Muscle of leg (tissue), 11 donors: ENCODE results near the gene DCPS. TPM values are rescaled to one million over a fixed set of nuclear protein-coding genes. Genes with fewer than 3 reads are reported as not detected.
"Not testable (repeated sequence)": the region's sequence is repeated elsewhere in the genome, so short reads cannot be mapped to it uniquely, and the experiment has no call there.

Experiments used
- DNase-seq: peaks from one replicate; pipeline ENCODE4 v3.0.0; 2013
- H3K27ac ChIP-seq: one replicate; pipeline ENCODE4 v1.5.1; 2013; ENCODE audit warnings: mild to moderate bottlenecking, low read length, control low read depth
- H3K27me3 ChIP-seq: one replicate; pipeline ENCODE4 v1.6.1; 2013; ENCODE audit warnings: low read length; ENCODE audit not compliant: control insufficient read depth, insufficient read depth
- H3K36me3 ChIP-seq: one replicate; pipeline ENCODE4 v1.6.1; 2013; ENCODE audit warnings: low read length; ENCODE audit not compliant: control insufficient read depth, insufficient read depth
- H3K4me1 ChIP-seq: one replicate; pipeline ENCODE4 v1.6.1; 2013; ENCODE audit warnings: low read length; ENCODE audit not compliant: control insufficient read depth, insufficient read depth
- H3K4me3 ChIP-seq: one replicate; pipeline ENCODE4 v1.5.1; 2013; ENCODE audit warnings: low read length, control low read depth
- H3K9me3 ChIP-seq: replicated peaks from 2 replicates; pipeline ENCODE4 v1.6.1; 2013; ENCODE audit warnings: low read depth, low read length; ENCODE audit not compliant: control insufficient read depth
- WGBS: methylation state at CpG from one replicate; pipeline ENCODE4 v1.1.5; 2013; ENCODE audit warnings: missing lambda C conversion rate; ENCODE audit not compliant: insufficient coverage; 5-methylcytosine and 5-hydroxymethylcytosine counted together
- polyA plus RNA-seq, 8 donors: library from polyadenylated mRNA; unstranded; fragments of 120-200 nt; gene quantifications; one replicate each; pipeline versions ENCODE4 v1.2.1 to v1.2.3, GENCODE V29; 2013; ENCODE audit warnings: inconsistent platforms in 1 of 8, low replicate concordance in 1 of 8; ENCODE audit not compliant: insufficient read length in 8 of 8, insufficient read depth in 1 of 8
- total RNA-seq: library from RNA; stranded (reverse); fragments of 120-200 nt; gene quantifications from one replicate; pipeline ENCODE4 v1.2.4, GENCODE V29; 2013

The DCPS gene
- total and polyA plus RNA-seq, 9 donors, result 12.5 to 22.5 (median 18.8) TPM

DNA sequence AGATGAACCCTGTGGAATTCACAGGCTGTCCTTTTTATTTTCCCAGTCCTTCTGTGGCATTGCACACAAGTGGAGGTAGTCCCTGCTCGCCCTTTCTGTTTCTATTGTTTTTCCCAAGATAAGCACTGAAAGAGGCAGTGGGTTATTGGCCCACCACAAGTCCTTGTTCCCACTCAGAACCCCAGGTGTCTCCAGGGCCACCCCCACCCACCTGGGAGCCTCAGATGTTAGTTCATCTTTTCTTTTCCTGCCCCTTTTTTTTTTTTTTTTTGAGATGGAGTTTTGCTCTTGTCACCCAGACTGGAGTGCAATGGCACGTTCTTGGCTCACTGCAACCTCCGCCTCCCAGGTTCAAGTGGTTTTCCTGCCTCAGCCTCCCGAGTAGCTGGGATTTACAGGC lies 4.9 kb downstream of the DCPS start:
- peaks cover 22% of the 10 kb centered on the region for H3K36me3 ChIP-seq
- H3K4me1 ChIP-seq, result peaks cover 33% of the 10 kb centered on the region
- not testable (repeated sequence) for H3K4me3 ChIP-seq, H3K9me3 ChIP-seq, H3K27me3 ChIP-seq, DNase-seq
- no CpG with 5 or more reads among the region's 4 CpGs for WGBS
- H3K27ac ChIP-seq, result peak overlapping the region; percentile 62

DNA sequence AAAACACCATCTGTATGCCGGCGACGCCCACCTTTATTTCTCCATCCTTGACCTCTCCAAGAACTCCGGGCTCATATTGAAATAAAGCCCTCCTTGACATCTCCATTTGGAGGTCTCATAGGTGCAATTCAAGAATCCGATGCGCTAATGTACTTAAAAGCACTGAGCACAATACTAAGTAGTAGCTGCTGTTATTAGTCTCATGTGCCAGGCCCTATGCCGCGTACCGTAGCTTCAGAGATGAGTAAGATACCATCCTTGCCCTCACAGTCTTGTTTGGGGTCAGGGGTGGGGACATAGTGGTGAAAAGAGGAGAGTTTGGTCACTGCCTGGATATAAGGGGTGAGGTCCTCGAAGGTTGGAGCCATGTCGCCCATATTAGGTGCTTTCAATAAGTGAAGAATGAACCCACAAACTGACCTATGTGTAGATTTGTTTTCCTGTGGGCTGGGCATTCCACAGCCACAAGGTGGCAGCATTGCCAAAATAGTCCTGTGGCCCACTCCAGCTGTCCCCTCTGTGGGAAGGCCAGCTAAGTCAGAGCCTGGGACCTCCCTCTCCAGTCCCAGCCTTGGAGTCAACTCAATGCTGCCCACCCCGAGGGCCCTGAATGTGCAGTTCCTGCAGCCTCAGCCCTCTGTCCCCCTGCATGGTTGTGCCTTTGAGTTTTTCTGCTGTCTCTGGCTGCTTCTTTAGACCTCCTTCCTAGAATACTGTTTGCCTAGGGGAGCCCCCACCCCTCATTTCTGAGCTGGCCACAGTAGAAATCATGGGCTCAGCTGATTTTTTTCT lies 6.5 kb downstream of the DCPS start:
- 63% methylated on average over 9 of the region's 12 CpGs for WGBS
- Histone ChIP-seq H3K36me3 (peaks cover 25% of the 10 kb centered on the region), H3K27me3 (no peaks in the 10 kb centered on the region), H3K4me1 (peaks cover 28% of the 10 kb centered on the region), H3K4me3 (no peak overlapping the region), H3K9me3 (no peaks in the 10 kb centered on the region), H3K27ac (peak overlapping the region; percentile 11)
- peak; percentile 90 for DNase-seq

DNA sequence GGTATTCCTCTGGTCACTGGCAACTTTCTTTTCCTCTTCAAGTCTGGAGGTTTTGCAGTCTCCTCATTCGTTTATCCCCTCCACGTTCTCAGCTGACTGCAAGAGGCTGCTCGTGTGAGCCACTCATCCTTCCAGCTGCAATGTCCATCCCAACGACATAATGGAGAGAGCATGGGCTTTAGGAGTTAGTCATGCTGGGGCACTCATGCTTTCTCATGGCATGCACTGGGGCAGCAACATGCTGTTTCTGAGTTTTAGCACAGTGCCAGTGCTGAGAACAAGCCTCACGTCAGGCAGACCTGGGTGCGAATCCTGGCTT lies 7.1 kb downstream of the DCPS start:
- WGBS, result no CpG with 5 or more reads among the region's 6 CpGs
- peaks cover 22% of the 10 kb centered on the region for H3K36me3 ChIP-seq
- H3K27ac ChIP-seq, result peak overlapping the region; percentile 11
- DNase-seq, result no peak
- H3K4me1 ChIP-seq, result peaks cover 28% of the 10 kb centered on the region
- H3K9me3 ChIP-seq, result no peaks in the 10 kb centered on the region
- H3K27me3 ChIP-seq, result no peaks in the 10 kb centered on the region
- H3K4me3 ChIP-seq, result no peak overlapping the region

DNA sequence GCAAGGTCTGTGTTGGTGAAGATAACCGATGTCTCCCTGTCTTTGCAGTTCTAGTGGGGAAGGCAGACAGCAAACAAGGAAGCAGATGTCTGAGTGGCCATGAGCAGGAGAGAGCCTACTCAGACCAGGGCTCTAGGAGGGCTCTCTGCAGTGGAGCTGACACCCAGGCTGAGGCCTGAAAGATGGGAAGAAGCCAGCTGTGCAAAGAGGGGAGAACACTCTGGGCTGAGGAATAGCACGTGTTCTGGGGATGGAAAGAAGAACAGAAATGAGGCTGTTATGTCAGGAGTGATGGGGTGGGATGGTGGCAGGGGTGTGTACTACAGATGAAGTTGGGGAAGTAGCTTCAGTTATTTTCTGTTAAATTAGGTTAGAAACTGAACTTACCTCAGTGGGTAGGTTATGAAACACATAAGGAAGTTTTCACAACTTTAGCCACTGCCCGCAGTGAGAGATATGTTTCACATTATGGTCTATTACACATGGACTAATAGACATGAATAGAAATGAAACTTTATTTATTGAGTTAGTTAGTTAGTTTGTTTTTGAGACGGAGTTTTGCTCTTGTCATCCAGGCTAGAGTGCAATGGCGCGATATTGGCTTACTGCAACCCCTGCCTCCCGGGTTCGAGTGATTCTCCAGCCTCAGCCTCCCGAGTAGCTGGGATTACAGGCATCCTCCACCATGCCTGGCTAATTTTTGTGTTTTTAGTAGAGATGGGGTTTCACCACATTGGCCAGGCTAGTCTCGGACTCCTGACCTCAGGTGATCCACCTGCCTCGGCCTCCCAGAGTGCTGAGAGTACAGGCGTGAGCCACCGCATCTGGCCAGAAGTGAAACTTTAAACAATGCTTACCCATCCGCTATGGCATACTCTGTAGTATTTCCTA lies 7.8 kb downstream of the DCPS start:
- Histone ChIP-seq H3K4me3 (no peak overlapping the region), H3K27ac (no peak overlapping the region), H3K27me3 (no peaks in the 10 kb centered on the region), H3K9me3 (no peaks in the 10 kb centered on the region), H3K36me3 (peaks cover 17% of the 10 kb centered on the region), H3K4me1 (peaks cover 28% of the 10 kb centered on the region)
- 83% methylated on average over 8 of the region's 14 CpGs for WGBS
- DNase-seq, result no peak

DNA sequence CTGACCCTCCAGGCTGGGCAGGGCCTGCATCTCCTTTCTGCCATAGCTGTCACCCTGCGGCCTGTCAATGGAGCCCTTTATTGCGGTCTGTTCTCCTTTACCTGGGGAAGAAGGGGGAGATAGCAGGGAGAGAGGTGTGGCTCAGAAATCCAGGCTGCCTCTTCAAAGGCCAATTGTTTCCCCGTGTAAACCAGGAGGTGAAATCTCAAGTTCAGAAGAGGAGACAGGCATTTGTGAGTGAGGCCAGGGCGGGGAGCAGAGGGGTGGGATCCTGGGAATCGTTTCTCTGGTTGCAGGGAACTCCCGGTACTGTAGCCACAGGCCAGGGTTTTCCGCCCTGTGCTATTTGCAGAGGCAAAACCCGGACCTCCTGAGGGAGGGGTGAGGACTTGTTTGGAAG lies 9.1 kb downstream of the DCPS start:
- Histone ChIP-seq H3K4me1 (peaks cover 27% of the 10 kb centered on the region), H3K27ac (no peak overlapping the region)
- WGBS, result 56% methylated on average over 4 of the region's 8 CpGs

DNA sequence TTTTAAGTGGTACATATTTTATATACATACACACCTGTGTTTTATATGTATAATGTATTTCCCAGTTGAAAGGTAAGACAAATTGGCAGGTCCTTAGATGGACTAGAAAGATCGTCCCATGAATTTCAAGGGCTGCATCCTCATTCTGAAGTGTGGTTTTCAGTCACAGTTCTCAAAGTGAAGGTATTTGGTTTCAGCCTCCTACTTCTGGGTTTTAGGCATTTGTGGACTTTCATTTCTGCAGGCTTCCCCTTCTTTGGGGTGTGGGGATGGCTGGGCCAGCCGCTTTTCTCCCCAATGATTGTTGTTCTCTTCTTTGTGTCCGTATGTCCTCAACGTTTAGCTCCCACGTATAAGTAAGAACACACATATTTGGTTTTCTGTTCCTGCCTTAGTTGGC lies 10.0 kb downstream of the DCPS start:
- Histone ChIP-seq H3K9me3 (no peaks in the 10 kb centered on the region), H3K4me1 (peaks cover 30% of the 10 kb centered on the region), H3K27ac (no peak overlapping the region), H3K4me3 (no peak overlapping the region), H3K27me3 (no peaks in the 10 kb centered on the region), H3K36me3 (peaks cover 16% of the 10 kb centered on the region)
- DNase-seq, result no peak
- WGBS, result no CpG with 5 or more reads among the region's 5 CpGs

More for the DNA sequence above, 9.1 kb downstream of the DCPS start:
- peaks cover 16% of the 10 kb centered on the region for H3K36me3 ChIP-seq
- no peak overlapping the region for H3K4me3 ChIP-seq
- DNase-seq, result no peak
- no peaks in the 10 kb centered on the region for H3K9me3 ChIP-seq
- no peaks in the 10 kb centered on the region for H3K27me3 ChIP-seq

DNA sequence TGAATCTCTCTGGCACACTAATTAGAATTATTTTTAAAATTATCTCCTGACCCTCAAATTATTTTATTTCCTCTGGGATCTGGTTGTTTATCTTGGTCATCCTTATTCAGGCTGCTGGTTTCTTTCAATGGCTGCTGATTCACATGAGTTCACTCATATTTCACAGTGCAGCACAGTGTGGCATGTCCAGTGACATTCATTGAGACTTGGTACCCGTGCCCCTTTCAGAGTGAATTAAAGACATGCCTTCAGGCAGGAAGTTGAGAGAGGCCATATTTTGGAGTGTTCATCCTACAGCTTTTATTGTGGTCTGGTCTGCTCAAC lies 13.5 kb downstream of the DCPS start:
- no peak for DNase-seq
- Histone ChIP-seq H3K9me3 (no peaks in the 10 kb centered on the region), H3K4me1 (peaks cover 27% of the 10 kb centered on the region), H3K36me3 (peaks cover 8% of the 10 kb centered on the region), H3K27ac (peak overlapping the region; percentile 96), H3K27me3 (no peaks in the 10 kb centered on the region), H3K4me3 (no peak overlapping the region)
- 0% methylated on average over 1 of the region's 1 CpG for WGBS

DNA sequence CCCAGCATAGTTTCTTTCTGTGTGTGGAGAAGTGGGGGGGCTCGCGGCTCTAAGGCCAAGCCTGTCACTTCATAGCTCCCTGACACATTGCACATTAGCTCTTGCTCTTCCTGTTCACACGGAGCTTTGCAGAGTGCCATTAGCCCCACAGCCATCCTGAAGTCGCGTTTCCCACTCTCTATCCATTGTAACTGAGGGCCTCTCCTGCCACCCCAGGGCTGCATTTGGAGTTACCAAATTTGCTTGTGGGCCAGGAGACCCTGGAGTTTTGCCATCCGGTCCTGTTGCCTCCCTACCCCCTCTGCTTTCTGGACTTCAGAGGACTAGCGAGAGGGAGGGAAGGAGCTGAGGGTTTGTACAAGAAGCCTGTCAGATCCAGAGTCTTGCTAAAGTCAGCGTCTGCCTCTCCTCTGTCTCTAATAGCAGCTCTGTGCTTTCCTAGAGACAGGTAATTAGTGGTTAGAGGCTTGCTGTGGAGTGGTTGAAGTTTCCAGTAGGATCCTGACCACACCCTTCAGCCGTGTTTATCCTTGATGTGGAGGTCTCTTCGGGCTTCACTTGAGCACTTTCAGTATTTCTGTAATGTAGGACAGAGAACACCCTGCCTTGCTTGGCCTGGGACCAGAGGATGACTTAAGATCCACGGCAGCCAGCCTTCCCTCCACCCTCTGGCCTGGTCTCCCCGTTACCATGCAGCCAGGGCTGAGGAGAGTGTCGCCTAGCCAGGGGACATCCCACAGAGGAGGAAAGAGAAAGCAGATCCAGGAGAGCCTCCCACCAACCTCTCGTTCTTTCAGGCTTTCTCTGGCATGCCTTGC lies 14.1 kb downstream of the DCPS start:
- 11% methylated on average over 7 of the region's 14 CpGs for WGBS
- H3K9me3 ChIP-seq, result no peaks in the 10 kb centered on the region

DNA sequence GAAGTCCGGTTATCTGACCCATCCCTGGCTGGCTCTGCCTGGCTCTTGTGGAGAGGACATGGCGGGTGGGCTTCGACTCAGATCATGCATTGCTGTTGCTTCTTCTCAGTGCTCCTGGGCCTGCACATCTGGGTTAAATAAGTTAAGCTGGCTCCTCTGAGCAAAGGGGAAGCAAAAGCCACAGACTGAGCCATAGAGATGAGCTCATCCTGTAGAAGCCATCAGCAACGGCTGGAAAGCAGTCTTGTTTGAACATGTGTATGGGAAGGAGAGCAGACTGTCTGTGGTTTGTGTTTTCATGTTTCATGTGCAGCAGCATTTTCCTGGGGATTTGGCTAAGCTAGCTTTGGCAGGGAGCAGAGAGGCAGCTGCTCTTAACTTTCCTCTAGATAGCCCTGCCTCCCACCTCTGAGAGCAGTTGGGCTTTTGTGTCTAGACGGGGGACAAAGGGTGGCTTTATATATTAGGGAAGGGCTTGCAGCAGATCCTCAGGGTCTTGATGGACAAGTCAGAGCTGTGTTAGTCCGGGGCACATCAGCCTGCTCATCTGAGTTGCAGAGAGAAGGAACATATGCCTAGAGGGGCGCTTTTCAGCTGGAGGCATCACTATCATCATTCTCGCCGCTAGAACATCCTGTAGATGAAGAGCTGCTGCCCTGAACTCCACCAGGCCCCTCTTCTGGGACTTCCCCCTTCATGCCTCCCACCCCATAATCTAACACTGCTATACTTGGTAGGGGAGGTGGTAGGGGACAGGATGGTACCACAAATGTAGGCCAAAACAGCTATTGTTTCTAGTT lies 14.9 kb downstream of the DCPS start:
- no peaks in the 10 kb centered on the region for H3K27me3 ChIP-seq
- peaks cover 4% of the 10 kb centered on the region for H3K36me3 ChIP-seq
- H3K27ac ChIP-seq, result peak overlapping the region; percentile 96
- DNase-seq, result peak; percentile 99
- WGBS, result 11% methylated on average over 3 of the region's 9 CpGs
- H3K4me3 ChIP-seq, result peak overlapping the region; percentile 6
- H3K4me1 ChIP-seq, result peaks cover 25% of the 10 kb centered on the region
- no peaks in the 10 kb centered on the region for H3K9me3 ChIP-seq

More for the DNA sequence above, 14.1 kb downstream of the DCPS start:
- Histone ChIP-seq H3K4me1 (peaks cover 25% of the 10 kb centered on the region), H3K36me3 (peaks cover 6% of the 10 kb centered on the region), H3K27ac (peak overlapping the region; percentile 96), H3K4me3 (peak overlapping the region; percentile 6), H3K27me3 (no peaks in the 10 kb centered on the region)
- DNase-seq, result peak; percentile 96
